HepG2 (cell line): ENCODE measurements around the gene TRMT2A. TPM values are rescaled to one million over a fixed set of nuclear protein-coding genes. Genes with fewer than 3 reads are reported as not detected.

ENCODE experiments used
- BRD4 ChIP-seq: sonication (generic); formaldehyde crosslinking; IDR thresholded peaks from 2 replicates; pipeline ENCODE4 v1.4.0; 2020; ENCODE audit warnings: missing genetic modification reagents
- CBFB ChIP-seq: sonication (generic); formaldehyde crosslinking; IDR thresholded peaks from 2 replicates; pipeline ENCODE4 v1.4.0; 2020; ENCODE audit warnings: missing genetic modification reagents
- CHCHD3 ChIP-seq: sonication (generic); formaldehyde crosslinking; IDR thresholded peaks from 2 replicates; pipeline ENCODE4 v1.8.0; 2022; ENCODE audit warnings: mild to moderate bottlenecking, missing genetic modification reagents, moderate library complexity
- FLYWCH1 ChIP-seq: sonication (generic); formaldehyde crosslinking; IDR thresholded peaks from 2 replicates; pipeline ENCODE4 v1.8.1; 2023; ENCODE audit warnings: mild to moderate bottlenecking, missing genetic modification reagents
- FOXA1 ChIP-seq, 2 experiments: fragments of 450-650 bp in 1 of 2; sonication (generic) in 1 of 2; formaldehyde crosslinking in 1 of 2; IDR thresholded peaks; 2 replicates each; pipeline versions ENCODE4 v1.4.0 to v1.6.1; 2016 to 2020; ENCODE audit warnings: missing genetic modification reagents in 1 of 2
- KDM1A ChIP-seq: IDR thresholded peaks from 2 replicates; pipeline ENCODE4 v1.6.1; 2016; ENCODE audit warnings: missing compliant biosample characterization
- KDM4B ChIP-seq: sonication (generic); formaldehyde crosslinking; IDR thresholded peaks from 2 replicates; pipeline ENCODE4 v1.4.0; 2020; ENCODE audit warnings: missing genetic modification reagents
- KDM5B ChIP-seq: sonication (generic); formaldehyde crosslinking; IDR thresholded peaks from 2 replicates; pipeline ENCODE4 v1.4.0; 2020; ENCODE audit warnings: missing genetic modification reagents, mild to moderate bottlenecking, borderline replicate concordance
- KLF9 ChIP-seq: IDR thresholded peaks from 2 replicates; pipeline ENCODE4 v1.6.1; 2016; ENCODE audit warnings: low read depth
- LCORL ChIP-seq, 2 experiments: fragments of 450-650 bp in 1 of 2; sonication (generic) in 1 of 2; formaldehyde crosslinking in 1 of 2; IDR thresholded peaks; 2 replicates each; pipeline versions ENCODE4 v1.5.0 to v1.6.1; 2017 to 2020; ENCODE audit warnings: antibody characterized with exemption in 1 of 2, missing genetic modification reagents in 1 of 2
- MAFG ChIP-seq: sonication (generic); formaldehyde crosslinking; IDR thresholded peaks from 2 replicates; pipeline ENCODE4 v1.5.1; 2020; ENCODE audit warnings: mild to moderate bottlenecking, missing genetic modification reagents
- MED13 ChIP-seq: sonication (generic); formaldehyde crosslinking; IDR thresholded peaks from 2 replicates; pipeline ENCODE4 v1.5.0; 2020; ENCODE audit warnings: missing genetic modification reagents
- MYC ChIP-seq: sonication (generic); formaldehyde crosslinking; IDR thresholded peaks from 2 replicates; pipeline ENCODE4 v1.9.0; 2021; ENCODE audit warnings: missing genetic modification reagents, borderline replicate concordance
- ONECUT2 ChIP-seq: sonication (generic); formaldehyde crosslinking; IDR thresholded peaks from 2 replicates; pipeline ENCODE4 v1.4.0; 2020; ENCODE audit warnings: missing genetic modification reagents
- POLR2AphosphoS2 ChIP-seq: IDR thresholded peaks from 2 replicates; pipeline ENCODE4 v1.6.1; 2011; ENCODE audit warnings: low read depth, low read length, improper control_type of control experiment
- RARG ChIP-seq: sonication (generic); formaldehyde crosslinking; IDR thresholded peaks from 2 replicates; pipeline ENCODE4 v1.4.0; 2020; ENCODE audit warnings: low read depth, mild to moderate bottlenecking, missing genetic modification reagents
- RBM22 ChIP-seq: fragments of 200-400 bp; formaldehyde crosslinking; optimal IDR thresholded peaks from 2 replicates; pipeline ENCODE3; 2017; ENCODE audit warnings: mild to moderate bottlenecking, low read length, moderate library complexity
- SIN3B ChIP-seq: fragments of 150-350 bp; IDR thresholded peaks from 2 replicates; pipeline ENCODE4 v1.6.1; 2014; ENCODE audit warnings: low read length
- SOX6 ChIP-seq, 2 experiments: fragments of 450-650 bp in 1 of 2; sonication (generic) in 1 of 2; formaldehyde crosslinking in 1 of 2; IDR thresholded peaks; 2 replicates each; pipeline versions ENCODE4 v1.4.0 to v1.6.1; 2017 to 2020; ENCODE audit warnings: antibody characterized with exemption in 1 of 2, mild to moderate bottlenecking in 1 of 2, missing genetic modification reagents in 1 of 2
- SP4 ChIP-seq: sonication (generic); formaldehyde crosslinking; IDR thresholded peaks from 2 replicates; pipeline ENCODE4 v1.8.1; 2023; ENCODE audit warnings: mild to moderate bottlenecking, missing genetic modification reagents
- TEF ChIP-seq: sonication (generic); formaldehyde crosslinking; IDR thresholded peaks from 2 replicates; pipeline ENCODE4 v1.5.0; 2020; ENCODE audit warnings: missing genetic modification reagents
- THAP8 ChIP-seq: sonication (generic); formaldehyde crosslinking; IDR thresholded peaks from 2 replicates; pipeline ENCODE4 v1.5.1; 2020; ENCODE audit warnings: missing genetic modification reagents, mild to moderate bottlenecking, borderline replicate concordance
- ZBTB1 ChIP-seq: sonication (generic); formaldehyde crosslinking; IDR thresholded peaks from 2 replicates; pipeline ENCODE4 v1.4.0; 2020; ENCODE audit warnings: missing genetic modification reagents, borderline replicate concordance
- ZNF264 ChIP-seq: sonication (generic); formaldehyde crosslinking; IDR thresholded peaks from 2 replicates; pipeline ENCODE4 v1.4.0; 2020; ENCODE audit warnings: missing genetic modification reagents
- ZNF317 ChIP-seq: sonication (generic); formaldehyde crosslinking; IDR thresholded peaks from 2 replicates; pipeline ENCODE4 v1.5.0; 2020; ENCODE audit warnings: mild to moderate bottlenecking, missing genetic modification reagents
- ZNF451 ChIP-seq: sonication (generic); formaldehyde crosslinking; IDR thresholded peaks from 2 replicates; pipeline ENCODE4 v1.5.0; 2020; ENCODE audit warnings: mild to moderate bottlenecking, missing genetic modification reagents
- ZNF496 ChIP-seq: sonication (generic); formaldehyde crosslinking; IDR thresholded peaks from 2 replicates; pipeline ENCODE4 v1.8.1; 2023; ENCODE audit warnings: mild to moderate bottlenecking, moderate library complexity, missing genetic modification reagents; ENCODE audit not compliant: insufficient replicate concordance
- ZNF7 ChIP-seq: IDR thresholded peaks from 2 replicates; pipeline ENCODE4 v1.6.1; 2016; ENCODE audit warnings: missing biosample characterization, missing genetic modification reagents
- polyA plus RNA-seq, 8 experiments: library from polyadenylated mRNA; depleted of rRNA in 3 of 8; stranded (reverse) in 7 of 8; unstranded in 1 of 8; fragments of >200 nt; fragmentation: Illumina TruSeq in 4 of 8; extraction: Trizol in 4 of 8; gene quantifications; 2 replicates each; pipeline versions ENCODE4 v1.2.1 to v1.2.3, GENCODE V29; 2011 to 2016; ENCODE audit warnings: low read depth in 4 of 8, missing spikeins in 1 of 8, mixed read lengths in 1 of 8; ENCODE audit not compliant: insufficient read depth in 1 of 8
- total RNA-seq, 5 experiments: library from RNA; depleted of rRNA; stranded (reverse); fragments of >200 nt; fragmentation: Illumina TruSeq; extraction: Trizol; gene quantifications; 2 replicates each; pipeline ENCODE4 v1.2.3, GENCODE V29; 2016; ENCODE audit warnings: low read depth in 1 of 5
- TF ChIP-seq, protein P1 (sequence below): sonication (generic); formaldehyde crosslinking; IDR thresholded peaks from 2 replicates; pipeline ENCODE4 v1.4.0; 2020; ENCODE audit warnings: mild to moderate bottlenecking, missing genetic modification reagents

The TRMT2A gene
- total and polyA plus RNA-seq, 2 of the 13 experiments (the other 11 are each of a cell fraction or from before 2014, with no cell fraction given), result 24.0 to 30.3 TPM

GRCh38 chr22:20116951-20117632, at the start of gene TRMT2A (continued):
- TF ChIP-seq FLYWCH1 (CRISPR knock-in tag), result no peak
- TF ChIP-seq, protein P1, sequence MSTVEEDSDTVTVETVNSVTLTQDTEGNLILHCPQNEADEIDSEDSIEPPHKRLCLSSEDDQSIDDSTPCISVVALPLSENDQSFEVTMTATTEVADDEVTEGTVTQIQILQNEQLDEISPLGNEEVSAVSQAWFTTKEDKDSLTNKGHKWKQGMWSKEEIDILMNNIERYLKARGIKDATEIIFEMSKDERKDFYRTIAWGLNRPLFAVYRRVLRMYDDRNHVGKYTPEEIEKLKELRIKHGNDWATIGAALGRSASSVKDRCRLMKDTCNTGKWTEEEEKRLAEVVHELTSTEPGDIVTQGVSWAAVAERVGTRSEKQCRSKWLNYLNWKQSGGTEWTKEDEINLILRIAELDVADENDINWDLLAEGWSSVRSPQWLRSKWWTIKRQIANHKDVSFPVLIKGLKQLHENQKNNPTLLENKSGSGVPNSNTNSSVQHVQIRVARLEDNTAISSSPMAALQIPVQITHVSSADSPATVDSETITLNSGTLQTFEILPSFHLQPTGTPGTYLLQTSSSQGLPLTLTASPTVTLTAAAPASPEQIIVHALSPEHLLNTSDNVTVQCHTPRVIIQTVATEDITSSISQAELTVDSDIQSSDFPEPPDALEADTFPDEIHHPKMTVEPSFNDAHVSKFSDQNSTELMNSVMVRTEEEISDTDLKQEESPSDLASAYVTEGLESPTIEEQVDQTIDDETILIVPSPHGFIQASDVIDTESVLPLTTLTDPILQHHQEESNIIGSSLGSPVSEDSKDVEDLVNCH (CRISPR knock-in tag), result no peak
- peak; percentile 57; the same call in 1 of the 2 replicates for TF ChIP-seq MED13 (CRISPR knock-in tag)
- TF ChIP-seq THAP8, result peak; percentile 25; the same call in 1 of the 2 replicates
- TF ChIP-seq SIN3B, result peak; percentile 73; the same call in 1 of the 2 replicates
- no peak for TF ChIP-seq ZNF7
- 0 out of 2 replicates have a peak, but pooled peaks have one; percentile 9 for TF ChIP-seq CHCHD3 (CRISPR knock-in tag)
- TF ChIP-seq MYC (CRISPR knock-in tag), result peak; percentile 82
- TF ChIP-seq TEF (CRISPR knock-in tag), result no peak
- TF ChIP-seq POLR2AphosphoS2, result no peak
- no peak; the same call in 1 of the 2 replicates for TF ChIP-seq KDM1A
- 0 out of 2 replicates have a peak, but pooled peaks have one; percentile 20 for TF ChIP-seq ZNF317 (CRISPR knock-in tag)
- TF ChIP-seq KDM4B (CRISPR knock-in tag), result 0 out of 2 replicates have a peak, but pooled peaks have one; percentile 50
- TF ChIP-seq CBFB (CRISPR knock-in tag), result peak; percentile 94
- TF ChIP-seq RBM22, result no peak
- TF ChIP-seq SOX6 (IDR thresholded peaks at IDR 0.05), result no peak
- TF ChIP-seq SOX6 (CRISPR knock-in tag; IDR thresholded peaks at IDR 0.05), result peak; percentile 54; the same call in 1 of the 2 replicates
- no peak for TF ChIP-seq RARG (CRISPR knock-in tag)
- TF ChIP-seq LCORL (IDR thresholded peaks at IDR 0.05), result no peak
- TF ChIP-seq LCORL (CRISPR knock-in tag; IDR thresholded peaks at IDR 0.05), result peak; percentile 50; the same call in 1 of the 2 replicates
- TF ChIP-seq ZNF451 (CRISPR knock-in tag), result peak; percentile 54; the same call in 1 of the 2 replicates
- TF ChIP-seq KDM5B, result peak; percentile 80
- no peak for TF ChIP-seq MAFG (CRISPR knock-in tag)
- no peak for TF ChIP-seq KLF9 (CRISPR knock-in tag)
- TF ChIP-seq SP4, result peak; percentile 86
- no peak for TF ChIP-seq ZNF264 (CRISPR knock-in tag)
- TF ChIP-seq ZBTB1 (CRISPR knock-in tag), result no peak
- no peak for TF ChIP-seq ZNF496 (CRISPR knock-in tag)
- no peak for TF ChIP-seq BRD4
- no peak for TF ChIP-seq FOXA1 (IDR thresholded peaks at IDR 0.05)
- TF ChIP-seq FOXA1 (CRISPR knock-in tag; IDR thresholded peaks at IDR 0.05), result no peak; the same call in 1 of the 2 replicates
- TF ChIP-seq ONECUT2 (CRISPR knock-in tag), result no peak
